SK-N-SH (cell line): ENCODE measurements around the gene SAMD4B. TPM values are rescaled to one million over a fixed set of nuclear protein-coding genes. Genes with fewer than 3 reads are reported as not detected.

Experiments
- CTCF ChIA-PET: fragments of 300-600, 350-600 bp; formaldehyde crosslinking; extraction: SDS; loops from one replicate; lab custom pipeline; 2021; lab: Yijun Ruan, JAX
- POLR2A ChIA-PET: fragments of 350-600 bp; sonication (Branson Sonifier 250); formaldehyde crosslinking; extraction: SDS; loops from one replicate; lab custom pipeline; 2020; ENCODE audit warnings: antibody characterized with exemption, inconsistent platforms; lab: Yijun Ruan, JAX
- DNase-seq: peaks from one replicate; pipeline ENCODE4 v3.0.0; 2012
- H2AFZ ChIP-seq: fragments of 200-600 bp; sonication (generic); 2 replicates; pipeline ENCODE4 v1.8.1; 2016; ENCODE audit warnings: antibody characterized with exemption, mild to moderate bottlenecking, low read depth
- H3F3A ChIP-seq: fragments of 200-600 bp; sonication (generic); replicated peaks from 2 replicates; pipeline ENCODE3; 2016; ENCODE audit warnings: antibody characterized with exemption, mild to moderate bottlenecking; ENCODE audit not compliant: insufficient read depth
- H3K27ac ChIP-seq, 2 experiments: fragments of 200-500 bp in 1 of 2; fragments of 200-600 bp in 1 of 2; sonication (Bioruptor generic) in 1 of 2; sonication (generic), shearing (Covaris generic) in 1 of 2; 2 replicates each; pipeline versions ENCODE4 v1.5.1 to v1.6.1; 2014 to 2016; ENCODE audit warnings: low read depth in 2 of 2, inconsistent platforms in 1 of 2, low read length in 1 of 2, mild to moderate bottlenecking in 1 of 2, mixed read lengths in 1 of 2
- H3K27me3 ChIP-seq: fragments of 200-600 bp; sonication (generic), shearing (Covaris generic); 2 replicates; pipeline ENCODE4 v1.6.1; 2016; ENCODE audit warnings: mixed run types; ENCODE audit not compliant: insufficient read depth
- H3K36me3 ChIP-seq, 2 experiments: fragments of 200-500 bp in 1 of 2; fragments of 200-600 bp in 1 of 2; sonication (Bioruptor generic) in 1 of 2; sonication (generic) in 1 of 2; replicated peaks in 1 of 2; 2 replicates each; pipeline versions ENCODE3 to v1.5.1; 2014 to 2016; ENCODE audit warnings: low read length in 1 of 2, mild to moderate bottlenecking in 1 of 2; ENCODE audit not compliant: insufficient read depth in 2 of 2, control insufficient read depth in 1 of 2
- H3K4me1 ChIP-seq, 2 experiments: fragments of 200-500 bp in 1 of 2; fragments of 200-600 bp in 1 of 2; sonication (Bioruptor generic) in 1 of 2; sonication (generic), shearing (Covaris generic) in 1 of 2; 2 replicates each; pipeline versions ENCODE4 v1.5.1 to v1.6.1; 2014 to 2016; ENCODE audit warnings: low read depth in 1 of 2, low read length in 1 of 2, mixed run types in 1 of 2; ENCODE audit not compliant: insufficient read depth in 2 of 2, control insufficient read depth in 1 of 2
- H3K4me2 ChIP-seq: fragments of 200-600 bp; sonication (generic), shearing (Covaris generic); 2 replicates; pipeline ENCODE4 v1.6.1; 2017; ENCODE audit warnings: mixed run types
- H3K4me3 ChIP-seq, 2 experiments: fragments of 200-500 bp in 1 of 2; fragments of 200-600 bp in 1 of 2; sonication (Bioruptor generic) in 1 of 2; sonication (generic), shearing (Covaris generic) in 1 of 2; 2 replicates each; pipeline versions ENCODE4 v1.5.1 to v1.8.1; 2014 to 2016; ENCODE audit warnings: low read depth in 2 of 2, inconsistent platforms in 1 of 2, low read length in 1 of 2, mild to moderate bottlenecking in 1 of 2, mixed read lengths in 1 of 2, moderate library complexity in 1 of 2
- H3K79me2 ChIP-seq: fragments of 200-600 bp; sonication (generic); 2 replicates; pipeline ENCODE4 v1.8.1; 2017; ENCODE audit warnings: mild to moderate bottlenecking; ENCODE audit not compliant: insufficient read depth
- H3K9ac ChIP-seq: fragments of 200-600 bp; sonication (generic); 2 replicates; pipeline ENCODE4 v1.6.1; 2017; ENCODE audit warnings: mixed run types
- H3K9me2 ChIP-seq: fragments of 200-600 bp; sonication (generic); 2 replicates; pipeline ENCODE4 v1.6.1; 2017; ENCODE audit warnings: mixed run types
- H3K9me3 ChIP-seq: fragments of 200-600 bp; sonication (generic); 2 replicates; pipeline ENCODE4 v1.6.1; 2017; ENCODE audit warnings: mixed run types, mild to moderate bottlenecking, moderate library complexity
- H4K20me1 ChIP-seq: fragments of 200-600 bp; sonication (generic); 2 replicates; pipeline ENCODE4 v1.6.1; 2017; ENCODE audit warnings: mild to moderate bottlenecking, mixed run types; ENCODE audit not compliant: insufficient read depth
- CHD2 ChIP-seq: fragments of 150-350 bp; IDR thresholded peaks from 2 replicates; pipeline ENCODE4 v1.6.1; 2018; ENCODE audit warnings: low read length; ENCODE audit not compliant: partially characterized antibody
- EP300 ChIP-seq, 2 experiments: IDR thresholded peaks; 2 replicates each; pipeline versions ENCODE4 v1.4.0 to v1.6.1; 2012; ENCODE audit warnings: borderline replicate concordance in 1 of 2, low read depth in 1 of 2, low read length in 1 of 2
- FOXJ3 ChIP-seq: sonication (generic); formaldehyde crosslinking; IDR thresholded peaks from 2 replicates; pipeline ENCODE4 v1.5.1; 2020; ENCODE audit warnings: mild to moderate bottlenecking, missing genetic modification reagents
- FOXM1 ChIP-seq: IDR thresholded peaks from 2 replicates; pipeline ENCODE4 v1.4.0; 2012; ENCODE audit warnings: low read depth, mild to moderate bottlenecking
- GATA2 ChIP-seq: sonication (generic); formaldehyde crosslinking; IDR thresholded peaks from 2 replicates; pipeline ENCODE4 v1.5.0; 2020; ENCODE audit warnings: mild to moderate bottlenecking, missing genetic modification reagents
- IRF3 ChIP-seq: fragments of 150-350 bp; IDR thresholded peaks from 2 replicates; pipeline ENCODE4 v1.6.1; 2016; ENCODE audit warnings: mild to moderate bottlenecking, low read depth, low read length
- MEF2A ChIP-seq: IDR thresholded peaks from 2 replicates; pipeline ENCODE4 v1.4.0; 2012; ENCODE audit warnings: low read depth, borderline replicate concordance
- MXI1 ChIP-seq: IDR thresholded peaks from 2 replicates; pipeline ENCODE4 v1.6.1; 2012; ENCODE audit warnings: mild to moderate bottlenecking, low read depth, low read length, improper control_type of control experiment
- NRF1 ChIP-seq: IDR thresholded peaks from 2 replicates; pipeline ENCODE4 v1.6.1; 2012; ENCODE audit warnings: low read depth, mild to moderate bottlenecking, low read length
- POLR2AphosphoS5 ChIP-seq: IDR thresholded peaks from 2 replicates; pipeline ENCODE4 v1.6.1; 2012; ENCODE audit warnings: low read depth, low read length
- RCOR1 ChIP-seq: fragments of 150-350 bp; IDR thresholded peaks from 2 replicates; pipeline ENCODE4 v1.6.1; 2017; ENCODE audit warnings: antibody characterized with exemption, low read length
- RXRA ChIP-seq: IDR thresholded peaks from 2 replicates; pipeline ENCODE4 v1.4.0; 2012; ENCODE audit warnings: low read depth, mild to moderate bottlenecking, borderline replicate concordance
- SMC3 ChIP-seq: IDR thresholded peaks from 2 replicates; pipeline ENCODE4 v1.6.1; 2012; ENCODE audit warnings: low read depth, low read length, improper control_type of control experiment
- TCF12 ChIP-seq: IDR thresholded peaks from 2 replicates; pipeline ENCODE4 v1.4.0; 2012
- TEAD4 ChIP-seq: IDR thresholded peaks from 2 replicates; pipeline ENCODE4 v1.4.0; 2012; ENCODE audit warnings: mild to moderate bottlenecking, borderline replicate concordance; ENCODE audit not compliant: insufficient read depth
- YY1 ChIP-seq: IDR thresholded peaks from 2 replicates; pipeline ENCODE4 v1.4.0; 2012; ENCODE audit warnings: low read depth, mild to moderate bottlenecking
- ZBTB33 ChIP-seq: IDR thresholded peaks from 2 replicates; pipeline ENCODE4 v1.4.0; 2012; ENCODE audit warnings: low read depth, borderline replicate concordance
- WGBS: methylation state at CpG from one replicate; pipeline ENCODE4 v1.1.6; 2017; ENCODE audit warnings: low lambda C conversion rate; 5-methylcytosine and 5-hydroxymethylcytosine counted together
- polyA plus RNA-seq, 3 experiments: library from polyadenylated mRNA; depleted of rRNA; stranded (reverse); fragments of >200 nt; gene quantifications; 2 replicates each; pipeline ENCODE4 v1.2.3, GENCODE V29; 2012
- TF ChIP-seq, protein P1 (sequence below): IDR thresholded peaks from 2 replicates; pipeline ENCODE4; 2012
- TF ChIP-seq, protein P2 (sequence below): IDR thresholded peaks from 2 replicates; pipeline ENCODE4 v1.4.0; 2012; ENCODE audit warnings: low read depth, borderline replicate concordance

The SAMD4B gene
- polyA plus RNA-seq, 1 of the 3 experiments (the other 2 are of a cell fraction): 83.0 TPM

- TF ChIP-seq NRF1 (no peak), SMC3 (no peak; the same call in 1 of the 2 replicates), MXI1 (no peak; the same call in none of the 2 replicates), CHD2 (peak; percentile 94), RCOR1 (peak; percentile 47; the same call in 1 of the 2 replicates), MEF2A (no peak), ZBTB33 (peak; percentile 62), TCF12 (peak; percentile 44; the same call in 1 of the 2 replicates), GATA2 (CRISPR knock-in tag) (no peak)
- TF ChIP-seq, protein P1, sequence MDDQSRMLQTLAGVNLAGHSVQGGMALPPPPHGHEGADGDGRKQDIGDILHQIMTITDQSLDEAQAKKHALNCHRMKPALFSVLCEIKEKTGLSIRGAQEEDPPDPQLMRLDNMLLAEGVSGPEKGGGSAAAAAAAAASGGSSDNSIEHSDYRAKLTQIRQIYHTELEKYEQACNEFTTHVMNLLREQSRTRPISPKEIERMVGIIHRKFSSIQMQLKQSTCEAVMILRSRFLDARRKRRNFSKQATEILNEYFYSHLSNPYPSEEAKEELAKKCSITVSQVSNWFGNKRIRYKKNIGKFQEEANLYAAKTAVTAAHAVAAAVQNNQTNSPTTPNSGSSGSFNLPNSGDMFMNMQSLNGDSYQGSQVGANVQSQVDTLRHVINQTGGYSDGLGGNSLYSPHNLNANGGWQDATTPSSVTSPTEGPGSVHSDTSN: peak; percentile 29; the same call in 1 of the 2 replicates
These were observed 70.1 kb downstream of the SAMD4B start, which contains the start of gene PLEKHG2 (continued) for GRCh38 chr19:39412100-39412866.

GRCh38 chr19:39412867-39413271, 70.6 kb downstream of the SAMD4B start:
- Histone ChIP-seq H3K4me1 (peaks cover 29 to 40% of the 10 kb centered on the region in 2 experiments; a peak in 3 of 4 replicates), H3K4me2 (peak overlapping the region; percentile 99), H3K36me3 (peaks cover 5% of the 10 kb centered on the region in 2 experiments), H3K27ac (peak overlapping the region; percentile 94 to 96), H3K9me2 (no peaks in the 10 kb centered on the region), H2AFZ (peak overlapping the region; percentile 74), H3K4me3 (peak overlapping the region; percentile 92 to 96), H3K9ac (peak overlapping the region; percentile 97), H3K27me3 (no peaks in the 10 kb centered on the region), H3K79me2 (peaks cover 63% of the 10 kb centered on the region), H3F3A (peaks cover 33% of the 10 kb centered on the region), H3K9me3 (no peaks in the 10 kb centered on the region), H4K20me1 (peaks cover 21% of the 10 kb centered on the region)
- CTCF ChIA-PET: interaction anchor here (0.6 to 5.1 kb wide), 12 partner anchors 11 to 940 kb away, joined by 3 to 106 read pairs (median 7); partner anchors contain the start of genes EID2B, MED29, PAF1 and RPS16
- DNase-seq: no peak
- POLR2A ChIA-PET: interaction anchor here (1.8 to 2.2 kb wide), 2 partner anchors 23 kb away, joined by 14 to 28 read pairs; partner anchors contain the start of gene RPS16
- 0% methylated on average over 21 of the region's 24 CpGs for WGBS
- TF ChIP-seq, protein P2, sequence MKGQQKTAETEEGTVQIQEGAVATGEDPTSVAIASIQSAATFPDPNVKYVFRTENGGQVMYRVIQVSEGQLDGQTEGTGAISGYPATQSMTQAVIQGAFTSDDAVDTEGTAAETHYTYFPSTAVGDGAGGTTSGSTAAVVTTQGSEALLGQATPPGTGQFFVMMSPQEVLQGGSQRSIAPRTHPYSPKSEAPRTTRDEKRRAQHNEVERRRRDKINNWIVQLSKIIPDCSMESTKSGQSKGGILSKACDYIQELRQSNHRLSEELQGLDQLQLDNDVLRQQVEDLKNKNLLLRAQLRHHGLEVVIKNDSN: no peak
- TF ChIP-seq, protein P1: no peak
- TF ChIP-seq RXRA: no peak
- no peak for TF ChIP-seq IRF3
- TF ChIP-seq EP300 (IDR thresholded peaks at IDR 0.05; ENCODE audit: borderline replicate concordance in 1 of 2, low read depth in 1 of 2, low read length in 1 of 2): no peak
- no peak for TF ChIP-seq FOXM1
- no peak for TF ChIP-seq FOXJ3
- no peak for TF ChIP-seq TEAD4
- TF ChIP-seq POLR2AphosphoS5: no peak
- TF ChIP-seq ZBTB33: no peak
- no peak for TF ChIP-seq RCOR1
- TF ChIP-seq CHD2: no peak
- TF ChIP-seq YY1: no peak
- TF ChIP-seq SMC3: 0 out of 2 replicates have a peak, but pooled peaks have one; percentile 19
